Neural progenitor cell (in vitro differentiated cells): Measurements from ENCODE around the gene COL20A1. TPM values are rescaled to one million over a fixed set of nuclear protein-coding genes. Genes with fewer than 3 reads are reported as not detected.

Experiments
- DNase-seq: peaks from one replicate; pipeline ENCODE4 v3.0.0-alpha.2; 2016; ENCODE audit warnings: low spot score
- H2AFZ ChIP-seq: fragments of 200-600 bp; sonication (generic); replicated peaks from 2 replicates; pipeline ENCODE4 v1.6.1; 2016; ENCODE audit warnings: antibody characterized with exemption
- H3F3A ChIP-seq: fragments of 200-600 bp; sonication (generic); 2 replicates; pipeline ENCODE4 v1.6.1; 2016; ENCODE audit warnings: antibody characterized with exemption, low read depth
- H3K27ac ChIP-seq: fragments of 200-600 bp; sonication (generic); 2 replicates; pipeline ENCODE4 v1.5.1; 2016; ENCODE audit warnings: mild to moderate bottlenecking
- H3K27me3 ChIP-seq: fragments of 200-600 bp; sonication (generic); 2 replicates; pipeline ENCODE4 v1.6.1; 2016; ENCODE audit warnings: mild to moderate bottlenecking, moderate library complexity
- H3K36me3 ChIP-seq: fragments of 200-600 bp; sonication (generic); 2 replicates; pipeline ENCODE4 v1.5.1; 2016
- H3K4me1 ChIP-seq: fragments of 200-600 bp; sonication (generic); 2 replicates; pipeline ENCODE4 v1.6.1; 2016; ENCODE audit warnings: mixed run types
- H3K4me2 ChIP-seq: fragments of 200-600 bp; sonication (generic); 2 replicates; pipeline ENCODE4 v1.6.1; 2016
- H3K4me3 ChIP-seq: fragments of 200-600 bp; sonication (generic); 2 replicates; pipeline ENCODE4 v1.5.1; 2016
- H3K79me2 ChIP-seq: fragments of 200-600 bp; sonication (generic); 2 replicates; pipeline ENCODE4 v1.6.1; 2016; ENCODE audit warnings: low read depth
- H3K9ac ChIP-seq: fragments of 200-600 bp; sonication (generic); 2 replicates; pipeline ENCODE4 v1.6.1; 2016
- H3K9me3 ChIP-seq: fragments of 200-600 bp; sonication (generic); 2 replicates; pipeline ENCODE4 v1.5.1; 2016; ENCODE audit warnings: low read depth
- H4K20me1 ChIP-seq: fragments of 200-600 bp; sonication (generic); 2 replicates; pipeline ENCODE4 v1.6.1; 2016; ENCODE audit warnings: low read depth
- H3K27ac Mint-ChIP-seq: 3 replicates; pipeline ENCODE4 v1.8.0; 2021; ENCODE audit warnings: mixed read lengths
- H3K27me3 Mint-ChIP-seq: 2 replicates; pipeline ENCODE4 v1.8.0; 2022; ENCODE audit warnings: low read depth, mild to moderate bottlenecking, inconsistent platforms, moderate library complexity, mixed read lengths; ENCODE audit not compliant: insufficient read depth
- H3K36me3 Mint-ChIP-seq: 3 replicates; pipeline ENCODE4 v1.8.0; 2021; ENCODE audit warnings: mixed read lengths
- H3K4me1 Mint-ChIP-seq: 3 replicates; pipeline ENCODE4 v1.8.0; 2021; ENCODE audit warnings: mixed read lengths
- H3K4me3 Mint-ChIP-seq: 3 replicates; pipeline ENCODE4 v1.8.0; 2021; ENCODE audit warnings: mild to moderate bottlenecking, moderate library complexity, mixed read lengths
- H3K9me3 Mint-ChIP-seq: 3 replicates; pipeline ENCODE4 v1.8.0; 2020; ENCODE audit warnings: mixed read lengths
- CTCF ChIP-seq: fragments of 200-600 bp; sonication (generic); IDR thresholded peaks from 2 replicates; pipeline ENCODE4 v1.5.1; 2017; ENCODE audit warnings: antibody characterized with exemption, mild to moderate bottlenecking
- EZH2 ChIP-seq: fragments of 200-600 bp; sonication (generic); IDR thresholded peaks from 2 replicates; pipeline ENCODE4 v1.6.1; 2017; ENCODE audit warnings: antibody characterized with exemption, mild to moderate bottlenecking, moderate library complexity
- EZH2phosphoT487 ChIP-seq: fragments of 200-600 bp; sonication (generic); IDR thresholded peaks from 2 replicates; pipeline ENCODE4 v1.6.1; 2017; ENCODE audit warnings: antibody characterized with exemption
- total RNA-seq: library from RNA; depleted of rRNA; stranded (reverse); fragments of >200 nt; gene quantifications from 2 replicates; pipeline ENCODE4 v1.2.3, GENCODE V29; 2015; ENCODE audit warnings: low replicate concordance

COL20A1 gene
- total RNA-seq, 1 donor from 2014 or later: 0.37 TPM

- Mint-ChIP-seq H3K27me3 (peaks cover 4% of the 10 kb centered on the region), H3K4me3 (no peak overlapping the region), H3K9me3 (no peaks in the 10 kb centered on the region), H3K27ac (no peak overlapping the region), H3K4me1 (peaks cover 19% of the 10 kb centered on the region), H3K36me3 (no peaks in the 10 kb centered on the region)
- no peaks in the 10 kb centered on the region for H3K79me2 ChIP-seq
- no peaks in the 10 kb centered on the region for H3K4me1 ChIP-seq
- no peak overlapping the region for H3K27ac ChIP-seq
- no peak overlapping the region for H3K4me2 ChIP-seq
- H3K9me3 ChIP-seq: no peaks in the 10 kb centered on the region
- no peak overlapping the region for H2AFZ ChIP-seq
- peaks cover 14% of the 10 kb centered on the region for H3K27me3 ChIP-seq
- no peak overlapping the region for H3K4me3 ChIP-seq
- TF ChIP-seq EZH2 (no peak), EZH2phosphoT487 (no peak), CTCF (no peak)
- no peaks in the 10 kb centered on the region for H3F3A ChIP-seq
- H4K20me1 ChIP-seq: no peaks in the 10 kb centered on the region
- no peaks in the 10 kb centered on the region for H3K36me3 ChIP-seq
- H3K9ac ChIP-seq: no peak overlapping the region
- DNase-seq: no peak
Observed at GRCh38 chr20:63325021-63325471, 32.1 kb downstream of the COL20A1 start.

GRCh38 chr20:63325554-63326313 is 32.7 kb downstream of the COL20A1 start:
- Histone ChIP-seq H3K27ac (no peak overlapping the region), H3F3A (no peaks in the 10 kb centered on the region), H2AFZ (no peak overlapping the region), H3K4me3 (no peak overlapping the region), H3K27me3 (peaks cover 14% of the 10 kb centered on the region), H3K4me1 (no peaks in the 10 kb centered on the region), H3K9me3 (no peaks in the 10 kb centered on the region), H4K20me1 (no peaks in the 10 kb centered on the region), H3K9ac (no peak overlapping the region), H3K36me3 (no peaks in the 10 kb centered on the region), H3K4me2 (no peak overlapping the region), H3K79me2 (no peaks in the 10 kb centered on the region)
- H3K27me3 Mint-ChIP-seq: peaks cover 4% of the 10 kb centered on the region
- no peaks in the 10 kb centered on the region for H3K9me3 Mint-ChIP-seq
- peaks cover 19% of the 10 kb centered on the region for H3K4me1 Mint-ChIP-seq
- no peaks in the 10 kb centered on the region for H3K36me3 Mint-ChIP-seq
- no peak overlapping the region for H3K27ac Mint-ChIP-seq
- TF ChIP-seq CTCF (no peak), EZH2phosphoT487 (no peak), EZH2 (no peak)
- no peak overlapping the region for H3K4me3 Mint-ChIP-seq
- no peak for DNase-seq

- no peak overlapping the region for H3K9ac ChIP-seq
- H3K4me3 Mint-ChIP-seq: no peak overlapping the region
- peaks cover 1% of the 10 kb centered on the region for H3K9me3 Mint-ChIP-seq
- H3K4me1 ChIP-seq: no peaks in the 10 kb centered on the region
- H2AFZ ChIP-seq: no peak overlapping the region
- peaks cover 5% of the 10 kb centered on the region for H3K27me3 Mint-ChIP-seq
- H3K4me1 Mint-ChIP-seq: peaks cover 18% of the 10 kb centered on the region
- no peak for DNase-seq
- no peak overlapping the region for H3K4me3 ChIP-seq
- peaks cover under 1% of the 10 kb centered on the region for H3K36me3 Mint-ChIP-seq
- TF ChIP-seq EZH2: no peak
- no peak for TF ChIP-seq CTCF
- no peak for TF ChIP-seq EZH2phosphoT487
- no peaks in the 10 kb centered on the region for H4K20me1 ChIP-seq
- no peak overlapping the region for H3K27ac ChIP-seq
- no peaks in the 10 kb centered on the region for H3F3A ChIP-seq
- H3K9me3 ChIP-seq: no peaks in the 10 kb centered on the region
- no peaks in the 10 kb centered on the region for H3K36me3 ChIP-seq
- H3K27me3 ChIP-seq: peaks cover 14% of the 10 kb centered on the region
- no peak overlapping the region for H3K4me2 ChIP-seq
- H3K27ac Mint-ChIP-seq: no peak overlapping the region
- H3K79me2 ChIP-seq: no peaks in the 10 kb centered on the region
Observed at GRCh38 chr20:63326314-63327230, 33.6 kb downstream of the COL20A1 start.
